ENCODE data around the gene DLG2. TPM values are rescaled to one million over a fixed set of nuclear protein-coding genes. Genes with fewer than 3 reads are reported as not detected.

Gene DLG2
- total and polyA plus RNA-seq, 9 of the 15 experiments (the other 6 are each of a cell fraction or from before 2014, with no cell fraction given) = 0.52 to 1.6 (median 0.95) TPM

DNA sequence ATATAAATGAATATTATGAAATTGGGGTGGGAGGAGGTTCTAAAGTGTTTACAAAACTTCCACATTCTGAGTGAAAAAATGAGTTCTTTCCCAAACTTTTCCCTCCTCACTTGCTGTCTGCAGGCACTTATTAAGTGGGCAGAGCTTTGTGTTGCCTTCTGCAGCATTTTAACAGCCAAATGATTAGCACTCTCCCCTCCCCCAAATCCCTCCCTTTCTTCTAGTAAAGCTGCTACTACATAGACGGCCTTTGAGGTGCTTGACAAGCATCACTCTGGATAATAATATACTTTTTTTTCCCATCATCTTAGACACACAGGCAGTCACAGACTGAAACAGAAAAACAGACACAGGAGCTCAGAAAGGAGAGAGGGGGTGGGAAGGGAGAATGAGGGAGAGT lies 493.5 kb downstream of the DLG2 start:
- no peak for ATAC-seq
- TF ChIP-seq LCOR (CRISPR knock-in tag; IDR thresholded peaks at IDR 0.05) (no peak), CXXC5 (CRISPR knock-in tag; IDR thresholded peaks at IDR 0.05) (no peak), RBFOX2 (IDR thresholded peaks at IDR 0.05; ENCODE audit: low read depth, low read length) (no peak), RFX5 (IDR thresholded peaks at IDR 0.05; ENCODE audit: low read depth, low read length) (no peak), MAZ (CRISPR knock-in tag; conservative IDR thresholded peaks at IDR 0.05 in 1 of 2, IDR thresholded peaks at IDR 0.05 in 1 of 2) (no peak), GABPB2 (CRISPR knock-in tag; conservative IDR thresholded peaks at IDR 0.05) (no peak), HDAC1 (IDR thresholded peaks at IDR 0.05) (no peak), CAMTA2 (CRISPR knock-in tag; conservative IDR thresholded peaks at IDR 0.05) (no peak), ZNF232 (CRISPR knock-in tag; IDR thresholded peaks at IDR 0.05) (no peak), HDAC2 (IDR thresholded peaks at IDR 0.05) (no peak), ZNF785 (CRISPR knock-in tag; IDR thresholded peaks at IDR 0.05) (no peak), SAP30 (IDR thresholded peaks at IDR 0.05; ENCODE audit: borderline replicate concordance, insufficient read depth, low read depth, low read length, poor library complexity, severe bottlenecking) (no peak), ILF3 (IDR thresholded peaks at IDR 0.05; ENCODE audit: borderline replicate concordance) (no peak), ZNF764 (CRISPR knock-in tag; IDR thresholded peaks at IDR 0.05; ENCODE audit: low read depth) (no peak)
- TF ChIP-seq, protein P1, sequence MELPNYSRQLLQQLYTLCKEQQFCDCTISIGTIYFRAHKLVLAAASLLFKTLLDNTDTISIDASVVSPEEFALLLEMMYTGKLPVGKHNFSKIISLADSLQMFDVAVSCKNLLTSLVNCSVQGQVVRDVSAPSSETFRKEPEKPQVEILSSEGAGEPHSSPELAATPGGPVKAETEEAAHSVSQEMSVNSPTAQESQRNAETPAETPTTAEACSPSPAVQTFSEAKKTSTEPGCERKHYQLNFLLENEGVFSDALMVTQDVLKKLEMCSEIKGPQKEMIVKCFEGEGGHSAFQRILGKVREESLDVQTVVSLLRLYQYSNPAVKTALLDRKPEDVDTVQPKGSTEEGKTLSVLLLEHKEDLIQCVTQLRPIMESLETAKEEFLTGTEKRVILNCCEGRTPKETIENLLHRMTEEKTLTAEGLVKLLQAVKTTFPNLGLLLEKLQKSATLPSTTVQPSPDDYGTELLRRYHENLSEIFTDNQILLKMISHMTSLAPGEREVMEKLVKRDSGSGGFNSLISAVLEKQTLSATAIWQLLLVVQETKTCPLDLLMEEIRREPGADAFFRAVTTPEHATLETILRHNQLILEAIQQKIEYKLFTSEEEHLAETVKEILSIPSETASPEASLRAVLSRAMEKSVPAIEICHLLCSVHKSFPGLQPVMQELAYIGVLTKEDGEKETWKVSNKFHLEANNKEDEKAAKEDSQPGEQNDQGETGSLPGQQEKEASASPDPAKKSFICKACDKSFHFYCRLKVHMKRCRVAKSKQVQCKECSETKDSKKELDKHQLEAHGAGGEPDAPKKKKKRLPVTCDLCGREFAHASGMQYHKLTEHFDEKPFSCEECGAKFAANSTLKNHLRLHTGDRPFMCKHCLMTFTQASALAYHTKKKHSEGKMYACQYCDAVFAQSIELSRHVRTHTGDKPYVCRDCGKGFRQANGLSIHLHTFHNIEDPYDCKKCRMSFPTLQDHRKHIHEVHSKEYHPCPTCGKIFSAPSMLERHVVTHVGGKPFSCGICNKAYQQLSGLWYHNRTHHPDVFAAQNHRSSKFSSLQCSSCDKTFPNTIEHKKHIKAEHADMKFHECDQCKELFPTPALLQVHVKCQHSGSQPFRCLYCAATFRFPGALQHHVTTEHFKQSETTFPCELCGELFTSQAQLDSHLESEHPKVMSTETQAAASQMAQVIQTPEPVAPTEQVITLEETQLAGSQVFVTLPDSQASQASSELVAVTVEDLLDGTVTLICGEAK (IDR thresholded peaks at IDR 0.05) = no peak
- TF ChIP-seq, protein P1 (CRISPR knock-in tag; IDR thresholded peaks at IDR 0.05) = no peak
- Histone ChIP-seq H3K27ac (ENCODE audit: extremely low read depth, low read depth, low read length) (no peak overlapping the region), H4K20me1 (replicated peaks; ENCODE audit: control insufficient read depth, insufficient read depth, low read length) (no peaks in the 10 kb centered on the region), H3K27me3 (ENCODE audit: control insufficient read depth in 2 of 2, insufficient read depth in 2 of 2, low read length in 2 of 2) (no peaks in the 10 kb centered on the region), H3K79me2 (ENCODE audit: control insufficient read depth, insufficient read depth, low read length) (no peaks in the 10 kb centered on the region), H3K9me1 (ENCODE audit: control insufficient read depth, insufficient read depth, low read length) (no peaks in the 10 kb centered on the region), H3K9me3 (replicated peaks; ENCODE audit: control insufficient read depth, insufficient read depth, low read depth, low read length) (no peaks in the 10 kb centered on the region), H3K4me1 (replicated peaks in 1 of 2; ENCODE audit: control insufficient read depth in 2 of 2, insufficient read depth in 2 of 2, low read length in 2 of 2) (no peaks in the 10 kb centered on the region), H3K36me3 (ENCODE audit: control insufficient read depth, insufficient read depth, low read length) (no peaks in the 10 kb centered on the region), H3K9ac (ENCODE audit: insufficient read depth in 1 of 2, low read depth in 2 of 2, low read length in 2 of 2) (no peak overlapping the region), H3K4me2 (ENCODE audit: insufficient read depth, low read length) (no peak overlapping the region), H3K4me3 (no peak overlapping the region), H2AFZ (ENCODE audit: low read depth, low read length) (no peak overlapping the region)
- intact Hi-C loops (cut with micrococcal nuclease) (no loop called here), in situ Hi-C loops (cut with MboI) (no loop called here)
- BruUV-seq (replicated peaks) = no TSS peak
- 13% methylated on average over 1 of the region's 1 CpG for WGBS (ENCODE audit: insufficient coverage, low coverage, missing lambda C conversion rate)
- POLR2A ChIA-PET = no interaction called here
- CTCF ChIA-PET (ENCODE audit: low intra/inter-chr PET ratio) = no interaction called here
- no peak for FAIRE-seq
- no peak for DNase-seq (ENCODE audit: extremely low read depth in 1 of 4, low spot score in 3 of 4)

Data from K562 (cell line).